Measurements from ENCODE around the gene GABRR1. TPM values are rescaled to one million over a fixed set of nuclear protein-coding genes. Genes with fewer than 3 reads are reported as not detected.
A peak's percentile ranks its signal among the peaks of the same experiment; 100 is the strongest.

Gene GABRR1
- total RNA-seq, 4 donors from 2014 or later = 0.20 to 0.25 TPM; not detected in 2

GRCh38 chr6:89212472-89212871 lies 4.7 kb downstream of the GABRR1 start:
- DNase-seq = no peak

DNA sequence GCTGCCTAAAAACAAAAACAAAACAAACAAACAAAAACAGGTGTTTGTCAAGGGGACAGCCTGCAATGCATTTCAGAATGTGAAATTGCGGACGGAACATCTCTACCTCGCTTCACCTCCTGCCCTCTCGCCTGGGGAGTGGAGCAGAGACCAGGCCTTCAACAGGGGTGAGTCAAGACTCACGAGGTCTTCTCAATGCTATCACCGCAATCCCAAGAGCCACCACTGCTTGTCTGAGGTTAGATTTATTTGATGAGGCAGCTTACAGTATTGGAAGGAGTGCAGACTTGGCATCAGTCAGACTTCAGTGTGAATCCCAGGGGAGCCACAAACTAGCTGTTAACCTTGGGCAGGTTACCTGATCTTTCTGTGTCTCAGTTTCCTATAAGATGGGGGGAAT lies 7.7 kb downstream of the GABRR1 start:
- H3K27me3 ChIP-seq = no peaks in the 10 kb centered on the region
- H3K9me3 ChIP-seq = no peaks in the 10 kb centered on the region
- DNase-seq (no peak), ATAC-seq (no peak)
- no peaks in the 10 kb centered on the region for H3K36me3 ChIP-seq
- TF ChIP-seq POLR2A (IDR thresholded peaks at IDR 0.05) (no peak), CTCF (IDR thresholded peaks at IDR 0.05 in 4 of 5, conservative IDR thresholded peaks at IDR 0.05 in 1 of 5) (no peak)
- in situ Hi-C loops (cut with MboI; ENCODE audit: low sequenced_read_pairs in 4 of 4) = no loop called here
- H3K4me1 ChIP-seq = no peaks in the 10 kb centered on the region
- no peak overlapping the region for H3K27ac ChIP-seq
- H3K4me3 ChIP-seq = no peak overlapping the region
- intact Hi-C loops (cut with DNase I; ENCODE audit: low total_unique reads) = no loop called here

More at GRCh38 chr6:89212472-89212871, 4.7 kb downstream of the GABRR1 start:
- in situ Hi-C loops (cut with MboI; ENCODE audit: low sequenced_read_pairs in 4 of 4) (no loop called here), intact Hi-C loops (cut with DNase I; ENCODE audit: low total_unique reads) (no loop called here)
- H3K27ac ChIP-seq = no peak overlapping the region
- no peaks in the 10 kb centered on the region for H3K27me3 ChIP-seq
- peaks cover 3 to 5% of the 10 kb centered on the region in 2 donors for H3K4me1 ChIP-seq
- no peaks in the 10 kb centered on the region for H3K36me3 ChIP-seq
- no peak overlapping the region for H3K4me3 ChIP-seq
- no peak for ATAC-seq
- no peak for TF ChIP-seq CTCF (IDR thresholded peaks at IDR 0.05 in 4 of 5, conservative IDR thresholded peaks at IDR 0.05 in 1 of 5)
- TF ChIP-seq POLR2A (IDR thresholded peaks at IDR 0.05) = no peak
- H3K9me3 ChIP-seq = no peaks in the 10 kb centered on the region

GRCh38 chr6:89208551-89208950 lies 8.6 kb downstream of the GABRR1 start:
- H3K27ac ChIP-seq = no peak overlapping the region
- H3K4me3 ChIP-seq = no peak overlapping the region
- H3K27me3 ChIP-seq = no peaks in the 10 kb centered on the region
- in situ Hi-C loops (cut with MboI; ENCODE audit: low sequenced_read_pairs in 4 of 4) = no loop called here
- TF ChIP-seq CTCF (IDR thresholded peaks at IDR 0.05 in 4 of 5, conservative IDR thresholded peaks at IDR 0.05 in 1 of 5) = no peak
- TF ChIP-seq POLR2A (IDR thresholded peaks at IDR 0.05) = no peak
- intact Hi-C loops (cut with DNase I; ENCODE audit: low total_unique reads) = no loop called here
- DNase-seq (no peak), ATAC-seq (no peak)
- no peaks in the 10 kb centered on the region for H3K9me3 ChIP-seq
- no peaks in the 10 kb centered on the region for H3K4me1 ChIP-seq
- H3K36me3 ChIP-seq = no peaks in the 10 kb centered on the region

GRCh38 chr6:89205819-89206218 lies 11.3 kb downstream of the GABRR1 start:
- Histone ChIP-seq H3K27ac (no peak overlapping the region), H3K36me3 (no peaks in the 10 kb centered on the region), H3K4me1 (no peaks in the 10 kb centered on the region), H3K27me3 (no peaks in the 10 kb centered on the region), H3K4me3 (no peak overlapping the region), H3K9me3 (no peaks in the 10 kb centered on the region)
- intact Hi-C loops (cut with DNase I; ENCODE audit: low total_unique reads) (no loop called here), in situ Hi-C loops (cut with MboI; ENCODE audit: low sequenced_read_pairs in 4 of 4) (no loop called here)
- no peak for ATAC-seq
- DNase-seq = no peak
- TF ChIP-seq POLR2A (IDR thresholded peaks at IDR 0.05) (no peak), CTCF (IDR thresholded peaks at IDR 0.05 in 4 of 5, conservative IDR thresholded peaks at IDR 0.05 in 1 of 5) (no peak)

DNA sequence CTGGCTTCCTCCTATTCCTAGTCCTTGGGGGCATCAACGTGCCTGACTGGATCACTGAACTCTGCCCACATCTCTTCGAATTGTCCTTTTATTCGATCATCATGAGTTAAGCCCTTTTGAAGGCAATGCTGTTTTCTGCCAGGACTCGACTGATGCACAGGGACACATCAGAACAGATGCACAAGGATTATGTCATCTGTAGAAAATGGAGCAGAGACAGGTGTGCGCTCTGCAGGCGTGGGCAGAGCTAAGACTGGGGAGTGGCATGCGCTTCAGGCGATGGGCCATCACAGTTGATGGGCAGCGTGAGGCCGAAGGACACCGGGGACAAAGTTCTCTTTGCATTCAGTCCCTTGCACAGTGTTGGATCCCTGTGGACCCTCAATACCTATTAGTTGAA lies 13.1 kb downstream of the GABRR1 start:
- H3K36me3 ChIP-seq = no peaks in the 10 kb centered on the region
- ATAC-seq (peak; percentile 86 to 96), DNase-seq (peak; percentile 11 to 52)
- in situ Hi-C loops (cut with MboI; ENCODE audit: low sequenced_read_pairs in 4 of 4) = no loop called here
- intact Hi-C loops (cut with DNase I; ENCODE audit: low total_unique reads) = no loop called here
- H3K4me1 ChIP-seq = no peaks in the 10 kb centered on the region
- no peak overlapping the region for H3K4me3 ChIP-seq
- no peaks in the 10 kb centered on the region for H3K9me3 ChIP-seq
- no peak for TF ChIP-seq CTCF (IDR thresholded peaks at IDR 0.05 in 4 of 5, conservative IDR thresholded peaks at IDR 0.05 in 1 of 5)
- no peak for TF ChIP-seq POLR2A (IDR thresholded peaks at IDR 0.05)
- H3K27ac ChIP-seq = peak overlapping the region in 1 of 4 donors; percentile 40
- no peaks in the 10 kb centered on the region for H3K27me3 ChIP-seq

Data from gastrocnemius medialis (tissue), 4 donors.